ENCODE results near the gene CAD.

GRCh38 chr2:27270670-27271069 is 53.5 kb downstream of the CAD start:
- TF ChIP-seq CTCF (IDR thresholded peaks at IDR 0.05; ENCODE audit: low read depth, low read length, missing input control) (no peak), JUND (IDR thresholded peaks at IDR 0.05) (no peak), YY1 (IDR thresholded peaks at IDR 0.05) (no peak), SP1 (IDR thresholded peaks at IDR 0.05) (no peak), GABPA (IDR thresholded peaks at IDR 0.05 in 1 of 2, conservative IDR thresholded peaks at IDR 0.05 in 1 of 2) (no peak), RAD21 (IDR thresholded peaks at IDR 0.05) (no peak), TAF1 (conservative IDR thresholded peaks at IDR 0.05) (no peak), ATF3 (IDR thresholded peaks at IDR 0.05) (no peak), ZBTB33 (IDR thresholded peaks at IDR 0.05) (no peak), RXRA (IDR thresholded peaks at IDR 0.05) (no peak)
- TF ChIP-seq, protein P1, sequence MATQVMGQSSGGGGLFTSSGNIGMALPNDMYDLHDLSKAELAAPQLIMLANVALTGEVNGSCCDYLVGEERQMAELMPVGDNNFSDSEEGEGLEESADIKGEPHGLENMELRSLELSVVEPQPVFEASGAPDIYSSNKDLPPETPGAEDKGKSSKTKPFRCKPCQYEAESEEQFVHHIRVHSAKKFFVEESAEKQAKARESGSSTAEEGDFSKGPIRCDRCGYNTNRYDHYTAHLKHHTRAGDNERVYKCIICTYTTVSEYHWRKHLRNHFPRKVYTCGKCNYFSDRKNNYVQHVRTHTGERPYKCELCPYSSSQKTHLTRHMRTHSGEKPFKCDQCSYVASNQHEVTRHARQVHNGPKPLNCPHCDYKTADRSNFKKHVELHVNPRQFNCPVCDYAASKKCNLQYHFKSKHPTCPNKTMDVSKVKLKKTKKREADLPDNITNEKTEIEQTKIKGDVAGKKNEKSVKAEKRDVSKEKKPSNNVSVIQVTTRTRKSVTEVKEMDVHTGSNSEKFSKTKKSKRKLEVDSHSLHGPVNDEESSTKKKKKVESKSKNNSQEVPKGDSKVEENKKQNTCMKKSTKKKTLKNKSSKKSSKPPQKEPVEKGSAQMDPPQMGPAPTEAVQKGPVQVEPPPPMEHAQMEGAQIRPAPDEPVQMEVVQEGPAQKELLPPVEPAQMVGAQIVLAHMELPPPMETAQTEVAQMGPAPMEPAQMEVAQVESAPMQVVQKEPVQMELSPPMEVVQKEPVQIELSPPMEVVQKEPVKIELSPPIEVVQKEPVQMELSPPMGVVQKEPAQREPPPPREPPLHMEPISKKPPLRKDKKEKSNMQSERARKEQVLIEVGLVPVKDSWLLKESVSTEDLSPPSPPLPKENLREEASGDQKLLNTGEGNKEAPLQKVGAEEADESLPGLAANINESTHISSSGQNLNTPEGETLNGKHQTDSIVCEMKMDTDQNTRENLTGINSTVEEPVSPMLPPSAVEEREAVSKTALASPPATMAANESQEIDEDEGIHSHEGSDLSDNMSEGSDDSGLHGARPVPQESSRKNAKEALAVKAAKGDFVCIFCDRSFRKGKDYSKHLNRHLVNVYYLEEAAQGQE (IDR thresholded peaks at IDR 0.05): no peak

All from liver (tissue), 3 donors.